ENCODE results near the gene OGT.
"Not testable (repeated sequence)": the region's sequence is repeated elsewhere in the genome, so short reads cannot be mapped to it uniquely, and the experiment has no call there.

OGT gene

GRCh38 chrX:71532753-71533425 lies at the start of gene OGT:
TSS of gene OGT (plus strand) at chrX:71533104. CDS start at chrX:71533300, 196 bp downstream.
- peak; percentile 95 for DNase-seq

- no peak for DNase-seq
Observed at GRCh38 chrX:71487814-71488213, 45.1 kb upstream of the OGT start.

- no peak for DNase-seq
Observed at GRCh38 chrX:71489540-71489939, 43.4 kb upstream of the OGT start.

GRCh38 chrX:71492231-71493065 lies 40.5 kb upstream of the OGT start:
- DNase-seq, result peak; percentile 71

- DNase-seq, result no peak
Observed at GRCh38 chrX:71493111-71493613, 39.7 kb upstream of the OGT start.

- DNase-seq, result not testable (repeated sequence)
Observed at GRCh38 chrX:71495979-71496378, 36.9 kb upstream of the OGT start.

- no peak for DNase-seq
Observed at GRCh38 chrX:71496476-71496875, 36.4 kb upstream of the OGT start.

GRCh38 chrX:71502080-71502479 lies 30.8 kb upstream of the OGT start:
- not testable (repeated sequence) for DNase-seq

GRCh38 chrX:71504346-71504745 lies 28.6 kb upstream of the OGT start:
- peak; percentile 54 for DNase-seq

- DNase-seq, result no peak
Observed at GRCh38 chrX:71509289-71509688, 23.6 kb upstream of the OGT start.

- peak; percentile 46 for DNase-seq
Observed at GRCh38 chrX:71510161-71510560, 22.7 kb upstream of the OGT start.

- not testable (repeated sequence) for DNase-seq
Observed at GRCh38 chrX:71513731-71514130, 19.2 kb upstream of the OGT start.

- peak; percentile 44 for DNase-seq
Observed at GRCh38 chrX:71514367-71515037, 18.4 kb upstream of the OGT start.

GRCh38 chrX:71515038-71515396 lies 17.9 kb upstream of the OGT start:
- no peak for DNase-seq

- DNase-seq, result peak; percentile 20
Observed at GRCh38 chrX:71525316-71525715, 7.6 kb upstream of the OGT start.

- peak; percentile 62 for DNase-seq
Observed at GRCh38 chrX:71532078-71532752, 689 bp upstream of the OGT start.

- no peak for DNase-seq
Observed at GRCh38 chrX:71533516-71533850, 579 bp downstream of the OGT start.

GRCh38 chrX:71533851-71534561 lies 1.1 kb downstream of the OGT start:
- peak; percentile 50 for DNase-seq

- DNase-seq, result no peak
Observed at GRCh38 chrX:71534773-71535544, 2.1 kb downstream of the OGT start.

- no peak for DNase-seq
Observed at GRCh38 chrX:71536285-71536684, 3.4 kb downstream of the OGT start.

GRCh38 chrX:71537743-71538142 lies 4.8 kb downstream of the OGT start:
- no peak for DNase-seq

- no peak for DNase-seq
Observed at GRCh38 chrX:71540801-71541200, 7.9 kb downstream of the OGT start.
